NCI-H1694 (cell line): ENCODE data around the gene DDIAS.
A peak's percentile ranks its signal among the peaks of the same experiment; 100 is the strongest.
"Not testable (repeated sequence)": the region's sequence is repeated elsewhere in the genome, so short reads cannot be mapped to it uniquely, and the experiment has no call there.

Source experiments
- DNase-seq: peaks from one replicate; lab custom pipeline; 2025; lab: John Stamatoyannopoulos, UW

DDIAS gene

DNA sequence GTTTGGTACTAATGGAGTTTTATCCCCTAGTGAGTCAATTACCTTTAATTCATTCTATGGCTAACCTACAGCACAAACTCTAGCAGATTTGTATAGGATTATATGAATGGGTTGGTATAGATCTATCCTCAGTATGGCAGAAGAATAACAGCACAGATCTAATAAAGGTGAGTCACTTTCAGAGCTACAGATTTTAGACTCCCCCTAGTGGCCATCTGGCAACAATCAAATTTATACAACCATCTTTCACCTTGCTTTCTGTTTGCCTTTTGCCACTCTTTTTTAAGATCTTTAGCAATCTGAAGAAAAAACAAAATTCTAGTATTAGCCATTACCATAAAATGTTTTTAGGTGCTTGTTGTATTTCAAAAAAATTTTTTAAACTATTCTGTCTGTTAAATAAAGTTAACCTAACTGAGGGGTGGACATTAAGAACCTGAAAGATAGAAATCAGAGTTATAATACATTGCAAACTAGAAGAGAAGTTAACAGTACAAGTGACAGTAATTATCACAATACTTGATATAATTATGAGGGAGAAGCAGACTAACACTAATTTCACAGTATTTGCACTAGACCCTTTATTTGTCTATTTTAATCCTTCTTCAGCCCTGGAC is 25.8 kb downstream of the DDIAS start:
- DNase-seq = peak; percentile 42

DNA sequence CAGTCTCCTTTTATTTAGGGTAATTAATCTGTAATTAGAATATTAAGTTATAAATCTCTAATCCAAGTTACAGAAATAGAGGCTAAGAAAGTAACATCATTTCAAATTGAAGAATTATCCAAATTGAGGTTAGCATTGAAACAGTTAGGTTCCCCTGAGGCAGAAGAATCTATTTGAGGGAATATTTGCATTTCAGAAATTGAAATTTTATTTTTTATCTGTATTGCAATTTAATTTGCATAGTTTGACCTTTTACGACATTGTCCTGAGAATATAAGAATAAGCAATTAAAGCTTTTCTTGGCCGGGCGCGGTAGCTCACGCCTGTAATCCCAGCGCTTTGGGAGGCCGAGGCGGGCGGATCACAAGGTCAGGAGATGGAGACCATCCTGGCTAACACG is 27.6 kb downstream of the DDIAS start:
- DNase-seq = no peak

DNA sequence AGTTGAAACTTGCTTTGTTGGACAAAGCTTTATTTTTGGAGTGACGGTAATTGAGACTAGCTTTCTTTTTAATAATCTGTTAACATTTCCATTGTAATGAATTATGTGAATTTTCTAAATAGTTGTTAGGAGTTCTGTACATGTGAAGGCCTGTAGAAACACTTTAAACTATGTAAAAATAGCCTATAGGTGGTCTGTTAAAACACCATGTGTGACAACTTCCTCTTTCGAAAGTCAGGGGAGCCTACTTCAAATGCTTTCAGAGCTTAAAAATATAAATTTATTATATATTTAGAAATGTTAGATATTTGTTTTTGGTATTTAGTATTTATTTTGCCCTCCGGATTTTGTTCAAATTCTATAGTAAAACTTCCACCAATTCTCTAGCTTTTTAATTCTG is 28.7 kb downstream of the DDIAS start:
- no peak for DNase-seq

DNA sequence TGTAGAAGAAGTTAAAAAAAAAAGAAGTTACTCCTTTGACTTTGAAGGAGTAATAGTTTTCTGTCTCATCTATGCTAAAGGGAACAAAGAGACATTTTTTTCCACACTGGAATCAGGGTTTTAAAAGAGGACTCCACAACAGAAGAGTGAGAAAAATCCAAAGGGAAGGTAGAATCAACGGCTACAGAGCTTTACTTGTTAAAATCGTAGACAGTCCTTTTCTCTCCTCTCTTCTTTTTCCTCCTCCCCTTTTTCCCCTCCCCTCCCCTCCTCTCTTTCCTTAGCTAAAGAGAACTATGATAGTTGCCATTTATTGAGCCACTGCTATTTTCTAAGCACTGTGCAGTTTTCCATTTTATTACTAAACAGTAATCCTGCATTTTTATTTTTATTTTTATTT is 29.2 kb downstream of the DDIAS start:
- DNase-seq = no peak

DNA sequence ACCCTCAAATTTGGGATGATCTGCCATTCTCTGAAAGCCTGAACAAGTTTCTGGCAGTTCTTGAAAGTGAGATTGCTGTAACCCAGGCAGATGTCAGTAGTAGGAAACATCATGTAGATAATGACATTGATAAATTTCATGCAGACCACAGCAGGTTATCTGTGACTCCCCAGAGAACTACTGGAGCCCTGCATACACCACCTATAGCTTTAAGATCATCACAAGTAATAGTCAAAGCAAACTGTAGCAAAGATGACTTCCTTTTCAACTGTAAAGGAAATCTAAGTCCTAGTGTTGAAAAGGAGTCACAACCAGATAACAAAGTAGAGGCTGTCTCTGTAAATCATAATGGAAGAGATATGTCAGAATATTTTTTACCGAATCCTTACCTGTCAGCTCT is 31.0 kb downstream of the DDIAS start:
- no peak for DNase-seq

DNA sequence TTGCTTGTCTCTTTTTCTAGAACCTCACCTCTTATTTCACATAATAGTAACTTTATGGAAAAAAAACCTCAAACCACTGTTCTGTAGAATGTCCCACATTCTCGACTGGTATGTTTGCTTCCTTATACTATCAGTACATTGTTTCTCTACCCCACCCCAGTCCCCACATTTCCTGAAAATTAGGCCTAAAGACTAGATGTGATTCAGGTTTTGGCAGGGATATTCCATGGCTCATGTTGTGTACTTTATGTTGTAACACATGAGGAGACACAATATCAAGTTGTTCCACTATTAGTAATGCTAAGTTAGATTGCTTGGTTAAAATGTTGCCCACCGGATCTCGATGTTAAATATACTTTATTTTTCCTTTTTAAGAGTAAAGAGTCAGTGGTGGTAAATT is 34.7 kb downstream of the DDIAS start:
- DNase-seq = no peak

DNA sequence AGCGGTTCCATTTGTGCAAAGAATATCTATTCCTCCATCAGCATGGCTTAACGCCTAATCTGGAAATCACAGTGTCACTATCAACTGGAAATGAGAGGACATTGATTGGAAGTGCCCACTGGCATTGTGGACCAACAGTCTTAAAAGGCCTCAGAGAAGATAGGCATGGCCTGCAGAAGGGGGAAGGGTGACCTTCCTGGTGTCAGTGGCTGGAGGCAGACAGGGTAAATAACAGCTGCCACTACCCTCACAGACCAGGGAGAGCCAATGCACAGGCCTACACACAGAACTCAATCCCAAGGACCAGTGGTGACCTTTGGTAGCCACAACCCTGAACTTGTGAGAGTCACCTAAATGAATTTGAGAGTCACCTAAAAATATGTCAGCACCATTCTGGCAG is 36.0 kb downstream of the DDIAS start:
- DNase-seq = no peak

DNA sequence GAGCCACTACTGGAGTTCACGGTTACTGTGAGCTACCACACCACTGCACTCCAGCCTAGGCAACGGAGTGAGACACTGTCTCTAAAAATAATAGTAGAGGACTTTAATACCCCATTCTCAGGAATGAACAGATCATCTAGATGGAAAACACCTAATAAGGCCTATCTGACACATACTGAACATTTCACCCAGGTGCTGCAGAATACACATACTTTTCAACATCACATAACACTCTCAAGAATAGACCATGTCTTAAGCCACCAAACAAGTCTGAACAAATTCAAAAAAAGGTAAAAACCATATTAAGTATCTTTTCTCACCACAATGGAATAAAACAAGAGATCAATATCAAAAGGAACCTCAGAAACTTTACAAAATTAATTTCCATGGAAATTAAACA is 37.9 kb downstream of the DDIAS start:
- no peak for DNase-seq

DNA sequence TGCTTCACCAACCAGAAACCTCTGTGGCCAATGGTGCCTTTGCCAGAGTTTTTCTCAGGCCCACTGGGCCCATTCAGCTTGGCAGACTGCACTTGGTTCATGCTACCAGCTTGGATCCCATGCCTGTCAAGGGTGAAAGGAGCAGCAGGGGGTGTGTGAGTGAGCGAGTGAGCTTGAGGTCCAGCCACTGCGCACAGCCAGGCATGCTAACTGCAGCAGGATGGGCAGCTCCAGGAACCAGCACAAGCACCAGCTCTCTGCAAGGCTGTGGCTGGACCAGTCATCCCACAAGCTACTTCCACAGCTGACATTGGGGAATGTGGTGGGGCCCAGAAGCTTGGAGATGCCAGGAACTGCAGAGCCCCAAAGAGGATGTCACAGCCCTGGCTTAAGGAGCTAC is 40.8 kb downstream of the DDIAS start:
- no peak for DNase-seq

DNA sequence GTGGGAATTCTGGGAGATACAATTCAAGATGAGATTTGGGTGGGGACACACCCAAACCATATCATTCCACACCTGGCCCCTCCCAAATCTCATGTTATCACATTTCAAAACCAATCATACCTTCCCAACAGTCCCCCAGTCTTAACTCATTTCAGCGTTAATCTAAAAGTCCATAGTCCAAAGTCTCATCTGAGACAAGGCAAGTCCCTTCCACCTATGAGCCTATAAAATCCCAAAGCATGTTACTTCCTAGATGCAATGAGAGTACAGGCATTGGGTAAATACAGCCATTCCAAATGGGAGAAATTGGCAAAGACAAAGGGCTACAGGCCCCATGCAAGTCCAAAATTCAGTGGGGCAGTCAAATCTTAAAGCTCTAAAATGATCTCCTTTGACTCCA is 41.9 kb downstream of the DDIAS start:
- DNase-seq = not testable (repeated sequence)

DNA sequence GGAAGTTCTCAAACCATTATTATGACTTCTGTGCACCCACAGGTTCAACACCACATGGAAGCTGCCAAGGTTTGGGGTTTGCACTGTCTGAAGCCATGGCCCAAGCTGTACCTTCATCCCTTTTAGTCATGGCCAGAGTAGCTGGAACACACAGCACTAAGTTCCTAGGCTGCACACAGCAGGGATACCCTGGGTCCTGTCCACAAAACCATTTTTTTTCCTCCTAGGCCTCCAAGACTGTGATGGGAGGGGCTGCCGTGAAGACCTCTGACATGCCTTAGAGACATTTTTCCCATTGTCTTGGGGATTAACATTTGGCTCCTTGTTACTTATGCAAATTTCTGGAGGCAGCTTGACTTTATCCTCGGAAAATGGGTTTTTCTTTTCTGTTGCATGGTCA is 42.7 kb downstream of the DDIAS start:
- no peak for DNase-seq

DNA sequence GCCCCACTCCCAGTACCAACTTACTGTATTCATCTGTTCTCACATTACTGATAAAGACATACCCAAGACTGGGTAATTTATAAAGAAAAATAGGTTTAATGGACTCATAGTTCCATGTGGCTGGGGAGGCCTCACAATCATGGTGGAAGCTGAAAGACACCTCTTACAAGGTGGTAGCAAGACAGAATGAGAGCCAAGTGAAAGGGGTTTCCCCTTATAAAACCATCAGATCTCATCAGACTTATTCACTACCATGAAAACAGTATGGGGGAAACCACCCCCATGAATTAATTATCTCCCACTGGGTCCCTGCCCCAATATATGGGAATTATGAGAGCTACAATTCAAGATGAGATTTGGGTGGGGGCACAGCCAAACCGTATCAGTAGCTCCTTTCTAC is 43.5 kb downstream of the DDIAS start:
- DNase-seq = not testable (repeated sequence)

DNA sequence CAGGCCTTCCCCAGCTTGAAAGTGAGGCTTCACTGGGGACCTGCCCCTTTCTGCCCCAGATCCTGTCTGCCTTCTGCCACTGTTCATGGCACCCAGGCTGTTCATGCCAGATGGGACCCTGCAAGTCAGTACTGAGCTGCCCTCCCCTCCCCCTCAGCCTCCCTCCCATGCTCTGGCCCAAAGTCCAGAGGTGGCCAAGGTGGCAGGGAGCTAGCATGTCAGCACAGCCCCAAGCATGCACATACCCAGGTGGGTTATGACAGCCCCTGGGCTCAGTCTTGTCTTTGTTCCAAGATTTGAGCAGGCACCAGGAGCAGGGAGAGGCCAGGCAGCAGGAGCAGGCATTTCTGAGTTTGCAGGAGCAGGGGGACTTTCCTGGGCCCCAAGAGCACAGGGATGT is 44.1 kb downstream of the DDIAS start:
- DNase-seq = no peak

DNA sequence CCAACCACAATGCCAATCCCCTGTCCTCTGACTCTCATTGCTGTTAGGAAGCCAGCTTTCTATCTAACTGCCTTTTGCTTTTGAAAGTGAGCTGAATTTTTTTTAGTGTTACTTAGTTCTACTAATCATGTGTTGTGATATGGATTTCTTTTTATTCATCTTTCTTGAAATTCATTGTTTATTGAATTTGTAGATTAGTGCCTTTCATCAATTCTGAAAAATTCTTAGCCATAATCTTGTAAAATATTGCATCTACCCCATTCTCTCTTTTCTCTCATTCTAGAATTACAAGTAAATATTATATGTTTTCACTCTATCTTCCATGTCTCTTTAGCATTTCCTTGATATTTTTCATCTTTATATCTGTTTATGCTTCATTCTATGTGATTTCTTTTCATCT is 47.8 kb downstream of the DDIAS start:
- no peak for DNase-seq

DNA sequence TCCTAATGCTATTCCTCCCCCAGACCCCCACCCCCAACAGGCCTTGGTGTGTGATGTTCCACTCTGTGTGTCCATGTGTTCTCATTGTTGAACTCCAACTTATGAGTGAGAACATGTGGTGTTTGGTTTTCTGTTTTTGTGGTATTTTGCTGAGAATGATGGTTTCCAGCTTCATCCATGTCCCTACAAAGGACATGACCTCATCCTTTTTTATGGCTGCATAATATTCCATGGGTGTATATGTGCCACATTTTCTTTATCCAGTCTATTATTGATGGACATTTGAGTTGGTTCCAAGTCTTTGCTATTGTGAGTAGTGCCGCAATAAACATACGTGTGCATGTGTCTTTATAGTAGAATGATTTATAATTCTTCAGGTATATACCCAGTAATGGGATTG is 49.0 kb downstream of the DDIAS start:
- DNase-seq = not testable (repeated sequence)

DNA sequence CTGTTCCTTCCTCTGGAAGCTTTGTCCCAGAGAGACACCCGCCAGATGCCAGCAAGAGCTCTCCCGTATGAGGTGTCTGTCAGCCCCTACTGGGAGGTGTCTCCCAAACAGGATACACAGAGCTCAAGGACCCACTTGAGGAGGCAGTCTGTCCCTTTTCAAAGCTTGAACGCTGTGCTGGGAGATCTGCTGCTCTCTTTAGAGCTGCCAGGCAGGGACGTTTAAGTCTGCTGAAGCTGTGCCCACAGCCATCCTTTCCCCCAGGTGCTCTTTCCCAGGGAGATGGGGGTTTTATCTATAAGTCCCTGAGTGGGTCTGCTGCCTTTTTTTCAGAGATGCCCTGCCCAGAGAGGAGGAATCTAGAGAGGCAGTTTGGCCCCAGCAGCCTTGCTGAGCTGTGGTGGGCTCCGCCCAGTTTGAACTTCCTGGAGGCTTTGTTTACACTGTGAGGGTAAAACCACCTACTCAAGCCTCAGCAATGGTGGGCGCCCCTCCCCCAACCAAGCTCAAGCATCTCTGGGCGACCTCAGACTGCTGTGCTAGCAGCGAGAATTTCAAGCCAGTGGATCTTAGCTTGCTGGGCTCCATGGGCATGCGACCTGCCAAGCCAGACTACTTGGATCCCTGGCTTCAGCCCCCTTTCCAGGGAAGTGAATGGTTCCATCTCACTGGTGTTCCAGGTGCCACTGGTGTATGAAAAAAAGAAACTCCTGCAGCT is 54.4 kb downstream of the DDIAS start:
- DNase-seq = not testable (repeated sequence)

DNA sequence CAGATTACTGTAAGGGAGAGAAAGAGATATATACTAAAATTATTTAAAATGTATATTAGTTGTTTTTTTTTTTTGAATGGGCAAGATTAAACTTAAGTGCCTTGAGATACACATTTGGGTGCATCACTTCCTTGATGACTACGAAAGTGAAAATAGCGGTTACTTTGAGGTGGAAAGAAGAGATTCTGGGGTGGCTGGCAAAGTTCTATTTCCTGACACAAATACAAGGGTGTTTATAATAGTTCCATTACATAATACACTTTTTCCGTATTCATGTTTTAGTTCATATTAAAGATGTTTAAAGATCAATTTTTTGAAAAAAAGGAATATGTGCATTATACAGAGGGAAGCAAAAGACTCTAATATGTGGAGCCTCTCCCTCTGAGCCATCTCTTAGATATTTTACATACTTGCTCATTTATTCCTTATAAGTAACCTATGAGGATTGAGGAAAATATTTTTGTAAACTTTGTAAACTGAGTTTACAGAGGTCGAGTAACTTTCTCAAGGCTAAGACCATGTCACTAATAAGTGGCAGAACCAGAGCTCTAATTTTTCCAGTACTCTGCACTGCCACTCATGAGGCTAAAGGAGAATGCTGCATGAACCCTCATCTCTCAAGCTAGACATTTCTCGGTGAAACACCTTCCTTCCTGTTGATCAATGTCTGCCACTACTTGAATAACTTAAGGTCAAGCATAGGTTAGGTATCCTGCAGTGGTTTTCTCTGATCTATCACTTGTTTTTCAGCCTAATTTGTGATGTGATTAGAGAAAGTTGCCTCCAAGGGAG is 58.6 kb downstream of the DDIAS start:
- no peak for DNase-seq

DNA sequence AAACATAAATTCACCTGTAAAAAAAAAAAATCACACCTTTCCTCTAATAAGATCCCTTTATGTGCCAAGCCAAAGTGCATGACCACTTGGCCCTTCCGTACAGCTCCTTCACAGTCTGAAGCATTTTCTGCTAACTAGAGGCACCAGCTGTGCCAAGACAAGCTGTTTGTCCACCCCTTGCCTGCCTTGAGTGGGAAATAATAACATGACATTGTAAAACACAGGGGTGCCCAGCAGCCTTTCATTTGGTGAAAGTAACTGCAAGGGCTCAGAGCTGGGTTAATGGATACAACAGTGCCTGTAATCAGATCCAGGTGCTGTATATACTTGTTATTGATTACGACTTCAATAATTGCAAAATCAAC is 59.2 kb downstream of the DDIAS start:
- no peak for DNase-seq

DNA sequence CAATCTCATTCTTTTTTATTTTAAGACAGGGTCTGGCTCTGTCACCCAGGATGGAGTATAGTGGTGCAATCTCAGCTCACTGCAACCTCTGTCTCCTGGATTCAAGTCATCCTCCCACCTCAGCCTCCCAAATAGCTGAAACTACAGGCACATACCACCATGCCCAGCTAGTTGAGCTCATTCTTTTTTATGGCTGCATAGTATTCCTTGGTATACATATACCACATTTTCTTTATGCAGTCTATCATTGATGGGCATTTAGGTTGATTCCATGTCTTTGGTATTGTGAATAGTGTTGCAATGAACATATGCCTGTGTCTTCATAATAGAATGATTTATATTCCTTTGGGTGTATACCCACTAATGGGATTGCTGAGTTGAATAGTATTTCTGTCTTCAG is 60.5 kb downstream of the DDIAS start:
- not testable (repeated sequence) for DNase-seq

DNA sequence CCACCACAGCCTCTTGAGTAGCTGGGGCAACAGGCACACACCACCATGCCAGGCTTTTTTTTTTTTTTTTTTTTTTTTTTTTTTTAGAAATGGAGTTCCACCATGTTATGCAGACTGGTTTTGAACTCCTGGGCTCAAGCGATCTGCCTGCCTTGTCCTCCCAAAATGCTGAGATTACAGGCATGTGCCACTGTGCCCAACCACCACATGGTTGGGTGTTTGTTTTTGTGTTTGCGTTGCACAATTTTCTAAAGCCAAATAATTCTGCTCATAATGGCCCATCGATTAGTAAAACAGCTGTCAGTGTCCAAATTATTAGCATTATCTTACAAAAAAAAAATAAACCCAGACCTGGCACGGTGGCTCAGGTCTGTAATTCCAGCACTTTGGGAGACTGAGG is 65.8 kb downstream of the DDIAS start:
- DNase-seq = no peak

DNA sequence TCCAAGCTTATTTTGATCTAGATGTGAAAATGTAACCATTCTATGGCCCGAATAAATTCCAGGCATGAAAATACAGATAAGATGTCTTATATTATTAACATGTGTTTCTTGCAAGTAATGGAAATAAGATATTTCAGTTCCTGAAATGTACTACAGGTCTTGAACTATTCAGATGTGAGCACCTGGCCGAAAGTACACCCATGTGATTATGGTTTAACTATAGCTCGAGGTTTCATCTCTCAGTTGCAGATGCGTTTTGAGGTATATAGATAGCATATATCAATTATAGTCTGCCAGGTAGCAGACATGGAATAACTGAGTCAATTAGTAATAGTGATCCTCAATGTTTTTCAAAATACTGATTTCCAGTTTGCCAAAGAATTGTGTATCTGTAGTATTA is 68.3 kb downstream of the DDIAS start:
- no peak for DNase-seq

DNA sequence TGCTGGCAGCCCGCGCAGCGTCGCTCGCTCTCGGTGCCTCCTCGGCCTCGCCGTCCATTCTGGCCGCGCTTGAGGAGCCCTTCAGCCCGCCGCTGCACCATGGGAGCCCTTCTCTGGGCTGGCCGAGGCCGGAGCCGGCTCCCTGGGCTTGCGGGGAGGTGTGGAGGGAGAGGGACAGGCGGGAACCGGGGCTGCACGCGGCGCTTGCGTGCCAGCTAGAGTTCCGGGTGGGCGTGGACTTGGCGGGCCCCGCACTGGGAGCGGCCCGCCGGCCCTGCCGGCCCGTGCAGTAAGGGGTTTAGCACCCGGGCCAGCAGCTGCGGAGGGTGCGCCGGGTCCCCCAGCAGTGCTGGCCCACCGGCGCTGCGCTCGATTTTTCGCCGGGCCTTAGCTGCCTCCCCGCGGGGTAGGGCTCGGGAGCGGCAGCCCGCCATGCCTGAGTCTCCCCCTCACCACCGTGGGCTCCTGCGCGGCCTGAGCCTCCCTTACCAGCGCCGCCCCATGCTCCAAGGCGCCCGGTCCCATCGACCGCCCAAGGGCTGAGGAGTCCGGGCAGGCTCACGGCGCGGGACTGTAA is 69.1 kb downstream of the DDIAS start:
- DNase-seq = not testable (repeated sequence)

DNA sequence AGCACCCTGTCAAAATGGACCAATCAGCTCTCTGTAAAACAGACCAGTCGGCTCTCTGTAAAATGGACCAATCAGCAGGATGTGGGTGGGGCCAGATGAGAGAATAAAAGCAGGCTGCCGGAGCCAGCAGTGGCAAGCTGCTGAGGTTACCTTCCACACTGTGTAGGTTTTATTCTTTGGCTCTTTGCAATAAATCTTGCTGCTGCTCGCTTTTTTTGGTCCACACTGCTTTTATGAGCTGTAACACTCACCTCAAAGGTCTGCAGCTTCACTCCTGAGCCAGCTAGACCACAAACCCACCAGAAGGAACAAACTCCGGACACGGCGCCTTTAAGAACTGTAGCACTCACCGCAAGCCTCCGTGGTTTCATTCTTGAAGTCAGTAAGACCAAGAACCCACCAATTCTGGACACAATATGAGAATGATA is 70.0 kb downstream of the DDIAS start:
- not testable (repeated sequence) for DNase-seq
